ENCODE data around the gene TP53I11.

DNA sequence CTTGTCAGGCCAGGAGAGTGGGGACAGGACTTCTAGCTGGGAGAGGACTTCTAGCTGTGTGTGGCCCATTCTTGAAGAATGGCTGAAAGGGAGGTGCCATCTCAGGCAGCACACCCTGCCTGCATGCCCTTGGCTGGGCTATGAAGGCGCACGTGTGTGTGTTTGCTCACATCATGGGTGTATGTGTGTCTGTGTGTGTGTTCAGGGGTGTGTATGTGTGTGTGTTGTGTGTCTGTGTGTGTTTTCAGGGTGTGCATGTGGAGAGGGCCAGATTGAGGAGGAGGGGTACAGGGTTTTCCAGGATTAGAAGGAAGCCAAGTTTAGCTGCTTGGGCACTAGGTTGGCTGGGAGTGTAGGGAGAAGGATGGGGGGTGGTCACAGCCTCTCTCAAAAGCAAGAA lies 16.6 kb downstream of the TP53I11 start:
- TF ChIP-seq POLR2AphosphoS5 (IDR thresholded peaks at IDR 0.05) = no peak
- TF ChIP-seq, protein P1, sequence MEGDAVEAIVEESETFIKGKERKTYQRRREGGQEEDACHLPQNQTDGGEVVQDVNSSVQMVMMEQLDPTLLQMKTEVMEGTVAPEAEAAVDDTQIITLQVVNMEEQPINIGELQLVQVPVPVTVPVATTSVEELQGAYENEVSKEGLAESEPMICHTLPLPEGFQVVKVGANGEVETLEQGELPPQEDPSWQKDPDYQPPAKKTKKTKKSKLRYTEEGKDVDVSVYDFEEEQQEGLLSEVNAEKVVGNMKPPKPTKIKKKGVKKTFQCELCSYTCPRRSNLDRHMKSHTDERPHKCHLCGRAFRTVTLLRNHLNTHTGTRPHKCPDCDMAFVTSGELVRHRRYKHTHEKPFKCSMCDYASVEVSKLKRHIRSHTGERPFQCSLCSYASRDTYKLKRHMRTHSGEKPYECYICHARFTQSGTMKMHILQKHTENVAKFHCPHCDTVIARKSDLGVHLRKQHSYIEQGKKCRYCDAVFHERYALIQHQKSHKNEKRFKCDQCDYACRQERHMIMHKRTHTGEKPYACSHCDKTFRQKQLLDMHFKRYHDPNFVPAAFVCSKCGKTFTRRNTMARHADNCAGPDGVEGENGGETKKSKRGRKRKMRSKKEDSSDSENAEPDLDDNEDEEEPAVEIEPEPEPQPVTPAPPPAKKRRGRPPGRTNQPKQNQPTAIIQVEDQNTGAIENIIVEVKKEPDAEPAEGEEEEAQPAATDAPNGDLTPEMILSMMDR (IDR thresholded peaks at IDR 0.05) = no peak
- TF ChIP-seq EP300 (IDR thresholded peaks at IDR 0.05) = no peak

All from stomach (tissue), 4 donors.